HG02623 (cell line): Measurements from ENCODE around the gene CEP44.
A peak's percentile ranks its signal among the peaks of the same experiment; 100 is the strongest.
"Not testable (repeated sequence)": the region's sequence is repeated elsewhere in the genome, so short reads cannot be mapped to it uniquely, and the experiment has no call there.

Experiments
- ATAC-seq: cut with Tn5 transposase; IDR thresholded peaks from one replicate; pipeline ENCODE4 v1.9.1; 2021; ENCODE audit warnings: moderate library complexity; ENCODE audit not compliant: unreplicated experiment

CEP44 gene

GRCh38 chr4:174283507-174284471 lies at the start of gene CEP44, which contains the start of gene FBXO8:
Gene CEP44, plus strand, starts transcription at chr4:174283911. Its CDS starts 15,211 bp downstream, at chr4:174299122.
Gene FBXO8, minus strand, starts transcription at chr4:174283667. Its CDS starts 20,575 bp downstream, at chr4:174263092.
- peak; percentile 53 for ATAC-seq

- ATAC-seq = no peak
Observed at GRCh38 chr4:174236359-174236758, 47.4 kb upstream of the CEP44 start.

GRCh38 chr4:174241162-174241561 lies 42.5 kb upstream of the CEP44 start:
- no peak for ATAC-seq

- no peak for ATAC-seq
Observed at GRCh38 chr4:174244441-174244840, 39.3 kb upstream of the CEP44 start.

- ATAC-seq = no peak
Observed at GRCh38 chr4:174245714-174246113, 38.0 kb upstream of the CEP44 start.

GRCh38 chr4:174248407-174248806 lies 35.3 kb upstream of the CEP44 start:
- ATAC-seq = no peak

- ATAC-seq = no peak
Observed at GRCh38 chr4:174252412-174252811, 31.3 kb upstream of the CEP44 start.

- no peak for ATAC-seq
Observed at GRCh38 chr4:174254613-174255012, 29.1 kb upstream of the CEP44 start.

- ATAC-seq = no peak
Observed at GRCh38 chr4:174255374-174255773, 28.3 kb upstream of the CEP44 start.

- no peak for ATAC-seq
Observed at GRCh38 chr4:174255786-174256185, 27.9 kb upstream of the CEP44 start.

- no peak for ATAC-seq
Observed at GRCh38 chr4:174256277-174256713, 27.4 kb upstream of the CEP44 start.

- ATAC-seq = no peak
Observed at GRCh38 chr4:174259580-174259979, 24.1 kb upstream of the CEP44 start.

- no peak for ATAC-seq
Observed at GRCh38 chr4:174260099-174260498, 23.6 kb upstream of the CEP44 start.

GRCh38 chr4:174261432-174261831 lies 22.3 kb upstream of the CEP44 start:
- not testable (repeated sequence) for ATAC-seq

- ATAC-seq = no peak
Observed at GRCh38 chr4:174262624-174263444, 20.9 kb upstream of the CEP44 start.

GRCh38 chr4:174263445-174263736 lies 20.3 kb upstream of the CEP44 start:
- no peak for ATAC-seq

GRCh38 chr4:174265916-174266315 lies 17.8 kb upstream of the CEP44 start:
- ATAC-seq = no peak

GRCh38 chr4:174266416-174266815 lies 17.3 kb upstream of the CEP44 start:
- ATAC-seq = no peak

GRCh38 chr4:174273930-174274329 lies 9.8 kb upstream of the CEP44 start:
- ATAC-seq = no peak

GRCh38 chr4:174274436-174274835 lies 9.3 kb upstream of the CEP44 start:
- ATAC-seq = no peak

- no peak for ATAC-seq
Observed at GRCh38 chr4:174275101-174275500, 8.6 kb upstream of the CEP44 start.

- no peak for ATAC-seq
Observed at GRCh38 chr4:174277433-174277832, 6.3 kb upstream of the CEP44 start.
